Kidney capillary endothelial cell (primary cell): ENCODE measurements around the gene GFY.
"Not testable (repeated sequence)": the region's sequence is repeated elsewhere in the genome, so short reads cannot be mapped to it uniquely, and the experiment has no call there.

Experiments
- DNase-seq: peaks from one replicate; pipeline ENCODE4 v3.0.0-alpha.2; 2018; ENCODE audit warnings: low spot score

Gene GFY

GRCh38 chr19:49444100-49444700 is 19.0 kb downstream of the GFY start:
- DNase-seq: not testable (repeated sequence)

DNA sequence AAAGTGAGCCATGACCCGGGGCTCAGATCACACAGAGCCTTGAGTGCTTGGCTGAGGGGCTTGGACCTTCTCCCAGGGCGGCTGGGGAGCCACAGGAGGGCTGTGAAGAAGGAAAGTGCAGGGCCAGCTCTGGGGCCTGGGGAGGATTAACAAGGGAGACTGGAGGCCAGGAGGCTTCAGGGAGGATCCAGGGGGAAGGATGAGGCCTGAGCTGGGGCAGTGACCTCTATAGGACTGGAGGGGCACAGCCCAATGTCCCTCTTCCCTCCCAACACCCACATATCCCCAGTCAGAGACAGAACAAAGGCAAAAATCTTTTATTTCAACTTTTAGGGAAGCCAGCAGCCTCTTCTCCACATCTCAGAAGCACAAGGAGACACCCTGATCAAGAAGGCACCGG is 20.8 kb downstream of the GFY start:
- no peak for DNase-seq

GRCh38 chr19:49447485-49448431 is 22.6 kb downstream of the GFY start:
- no peak for DNase-seq

DNA sequence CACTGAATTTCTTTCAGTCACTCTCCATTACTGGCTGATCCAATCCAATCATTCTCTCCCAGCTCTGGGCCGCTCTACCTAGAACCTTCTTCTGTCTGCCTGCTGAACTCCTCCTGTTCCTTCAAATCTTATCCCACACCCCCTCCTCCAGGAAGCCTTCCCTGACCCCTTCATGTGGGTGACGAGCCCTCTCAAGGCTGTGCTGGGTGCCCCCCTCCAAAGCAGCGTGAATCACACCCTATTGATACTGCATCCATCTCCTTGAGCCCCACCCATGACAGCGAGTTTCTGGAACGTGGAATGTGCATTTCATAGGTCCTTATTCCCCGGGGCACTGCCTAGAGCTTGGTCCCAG is 23.2 kb downstream of the GFY start:
- no peak for DNase-seq

DNA sequence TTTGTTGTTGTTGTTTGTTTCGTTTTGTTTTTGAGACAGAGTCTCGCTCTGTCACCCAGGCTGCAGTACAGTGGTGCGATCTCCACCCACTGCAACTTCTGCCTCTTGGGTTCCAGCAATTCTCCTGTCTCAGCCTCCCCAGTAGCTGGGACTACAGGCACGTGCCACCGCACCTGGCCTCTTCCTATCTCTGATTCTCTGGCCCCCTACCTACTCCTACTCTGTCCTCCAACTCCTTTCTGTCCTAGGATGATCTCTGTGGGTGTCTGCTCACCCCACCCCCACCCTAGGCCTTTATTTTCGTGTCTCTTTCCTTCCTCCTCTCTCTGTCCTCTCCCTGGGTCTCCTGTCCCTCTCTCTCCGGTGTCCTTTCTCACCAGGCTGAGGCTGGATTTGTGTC is 25.2 kb downstream of the GFY start:
- DNase-seq: no peak

- peak; percentile 97 for DNase-seq
These were observed 26.4 kb downstream of the GFY start, which contains the start of gene PIH1D1 for GRCh38 chr19:49451430-49452181. TSS of gene PIH1D1 (minus strand) at chr19:49451814. CDS start at chr19:49451574, 240 bp downstream.

GRCh38 chr19:49453013-49453756 is 28.0 kb downstream of the GFY start, which contains the start of gene ALDH16A1:
TSS of gene ALDH16A1 (plus strand) at chr19:49453225. CDS start at chr19:49453332, 107 bp downstream.
- DNase-seq: peak; percentile 96

GRCh38 chr19:49453757-49454240 is 28.6 kb downstream of the GFY start:
- no peak for DNase-seq

- DNase-seq: no peak
These were observed 30.6 kb downstream of the GFY start for GRCh38 chr19:49455773-49456172.

GRCh38 chr19:49456326-49456725 is 31.1 kb downstream of the GFY start:
- DNase-seq: no peak

GRCh38 chr19:49458567-49458903 is 33.3 kb downstream of the GFY start:
- no peak for DNase-seq

DNA sequence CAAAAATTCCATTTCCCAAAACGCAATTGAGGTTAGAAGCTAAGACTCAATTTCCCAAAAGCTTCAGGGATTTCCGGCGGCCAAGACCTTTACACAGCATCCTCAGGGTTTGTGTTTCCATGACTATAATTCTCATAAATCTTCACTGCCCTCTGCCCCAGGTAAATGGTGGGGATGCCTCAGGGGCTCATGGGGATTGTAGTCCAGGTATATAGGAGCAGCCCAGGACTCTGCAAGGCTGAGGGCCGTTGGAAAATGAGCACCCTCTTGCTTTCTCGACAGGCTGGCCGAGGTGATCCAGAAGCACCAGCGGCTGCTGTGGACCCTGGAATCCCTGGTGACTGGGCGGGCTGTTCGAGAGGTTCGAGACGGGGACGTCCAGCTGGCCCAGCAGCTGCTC is 34.2 kb downstream of the GFY start:
- no peak for DNase-seq

DNA sequence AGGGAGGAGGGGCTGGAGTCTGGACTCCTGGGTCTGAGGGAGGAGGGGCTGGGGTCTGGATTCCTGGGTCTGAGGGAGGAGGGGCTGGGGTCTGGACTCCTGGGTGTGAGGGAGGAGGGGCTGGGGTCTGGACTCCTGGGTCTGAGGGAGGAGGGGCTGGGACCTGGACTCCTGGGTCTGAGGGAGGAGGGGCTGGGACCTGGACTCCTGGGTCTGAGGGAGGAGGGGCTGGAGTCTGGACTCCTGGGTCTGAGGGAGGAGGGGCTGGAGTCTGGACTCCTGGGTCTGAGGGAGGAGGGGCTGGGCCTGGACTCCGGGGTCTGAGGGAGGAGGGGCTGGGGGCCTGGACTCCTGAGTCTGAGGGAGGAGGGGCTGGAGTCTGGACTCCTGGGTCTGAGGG is 35.9 kb downstream of the GFY start:
- DNase-seq: not testable (repeated sequence)

GRCh38 chr19:49461656-49462055 is 36.5 kb downstream of the GFY start:
- DNase-seq: no peak

DNA sequence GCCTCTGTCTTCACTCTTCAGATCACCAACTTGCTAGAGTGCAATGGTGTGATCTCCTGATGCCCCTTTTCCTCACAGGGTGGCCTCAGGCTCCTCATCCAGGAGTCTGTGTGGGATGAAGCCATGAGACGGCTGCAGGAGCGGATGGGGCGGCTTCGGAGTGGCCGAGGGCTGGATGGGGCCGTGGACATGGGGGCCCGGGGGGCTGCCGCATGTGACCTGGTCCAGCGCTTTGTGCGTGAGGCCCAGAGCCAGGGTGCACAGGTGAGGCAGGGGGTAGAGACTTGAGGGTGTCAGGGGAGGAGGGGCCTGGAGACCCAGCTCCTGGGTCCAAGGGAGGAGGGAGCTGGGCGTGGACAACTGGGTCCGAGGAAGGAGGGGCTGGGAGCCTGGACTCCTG is 37.3 kb downstream of the GFY start:
- DNase-seq: no peak

DNA sequence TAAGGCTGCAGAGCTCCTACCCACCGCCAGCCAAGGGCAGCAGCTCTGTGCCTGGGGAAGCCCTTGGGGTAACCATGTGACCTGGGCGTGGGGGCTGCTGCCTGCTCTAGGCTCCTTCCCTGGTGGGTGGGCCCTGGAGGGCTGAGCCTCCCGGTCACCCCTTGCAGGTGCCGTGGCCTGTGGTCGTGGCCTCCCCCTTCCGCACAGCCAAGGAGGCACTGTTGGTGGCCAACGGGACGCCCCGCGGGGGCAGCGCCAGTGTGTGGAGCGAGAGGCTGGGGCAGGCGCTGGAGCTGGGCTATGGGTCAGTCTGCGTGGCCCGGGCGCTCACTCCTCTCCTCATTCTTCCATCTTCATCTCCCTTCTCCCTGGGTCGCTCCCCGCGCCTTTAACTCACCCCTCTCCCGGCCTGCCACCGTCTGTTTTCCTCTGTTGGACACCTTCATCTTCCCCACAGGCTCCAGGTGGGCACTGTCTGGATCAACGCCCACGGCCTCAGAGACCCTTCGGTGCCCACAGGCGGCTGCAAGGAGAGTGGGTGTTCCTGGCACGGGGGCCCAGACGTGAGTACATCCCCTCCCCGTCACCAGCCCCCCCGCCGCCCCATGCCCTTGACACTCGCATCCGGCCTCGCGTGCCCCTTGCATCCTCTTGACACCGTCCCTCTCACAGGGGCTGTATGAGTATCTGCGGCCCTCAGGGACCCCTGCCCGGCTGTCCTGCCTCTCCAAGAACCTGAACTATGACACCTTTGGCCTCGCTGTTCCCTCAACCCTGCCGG is 39.0 kb downstream of the GFY start:
- DNase-seq: no peak

GRCh38 chr19:49465371-49465770 is 40.2 kb downstream of the GFY start:
- DNase-seq: no peak

DNA sequence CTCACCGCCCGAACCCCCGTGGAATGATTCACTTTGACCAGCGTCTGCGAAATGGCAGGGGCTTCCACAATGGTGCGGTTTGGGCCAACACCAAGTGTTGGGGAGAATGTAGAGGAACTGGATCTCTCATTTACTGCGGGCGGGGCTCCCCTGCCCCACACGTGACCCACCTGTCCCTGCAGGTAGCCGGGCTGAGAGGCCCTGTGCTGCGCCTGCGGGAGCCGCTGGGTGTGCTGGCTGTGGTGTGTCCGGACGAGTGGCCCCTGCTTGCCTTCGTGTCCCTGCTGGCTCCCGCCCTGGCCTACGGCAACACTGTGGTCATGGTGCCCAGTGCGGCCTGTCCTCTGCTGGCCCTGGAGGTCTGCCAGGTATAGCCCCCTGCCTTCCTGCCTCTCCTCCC is 43.0 kb downstream of the GFY start:
- no peak for DNase-seq

DNA sequence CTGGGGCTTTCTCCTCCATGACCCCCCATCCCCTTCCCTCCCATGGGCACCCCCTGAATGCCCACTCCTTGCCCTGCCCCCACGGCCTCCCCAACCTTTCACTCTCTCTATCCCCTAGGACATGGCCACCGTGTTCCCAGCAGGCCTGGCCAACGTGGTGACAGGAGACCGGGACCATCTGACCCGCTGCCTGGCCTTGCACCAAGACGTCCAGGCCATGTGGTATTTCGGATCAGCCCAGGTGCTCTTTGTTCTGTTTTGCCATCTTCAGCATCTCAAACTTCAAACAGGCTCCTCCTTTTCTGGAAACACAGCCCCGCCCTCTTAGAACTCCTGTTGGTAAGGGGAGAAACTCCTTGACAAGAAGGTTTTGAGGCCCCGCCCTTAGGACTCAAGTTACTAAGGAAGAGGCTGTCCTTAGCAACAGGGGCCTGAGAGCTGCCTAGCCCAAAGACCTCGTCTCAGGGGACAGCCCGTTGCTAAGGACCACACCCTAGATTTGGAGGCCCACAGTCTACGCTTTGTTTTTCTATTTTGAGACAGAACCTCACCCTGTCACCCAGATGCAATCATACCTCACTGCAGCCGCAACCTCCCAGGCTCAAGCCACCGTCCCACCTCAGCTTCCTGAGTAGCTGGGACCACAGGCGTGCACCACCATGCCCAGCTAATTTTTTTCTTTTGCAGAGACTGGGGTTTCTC is 43.7 kb downstream of the GFY start:
- no peak for DNase-seq

DNA sequence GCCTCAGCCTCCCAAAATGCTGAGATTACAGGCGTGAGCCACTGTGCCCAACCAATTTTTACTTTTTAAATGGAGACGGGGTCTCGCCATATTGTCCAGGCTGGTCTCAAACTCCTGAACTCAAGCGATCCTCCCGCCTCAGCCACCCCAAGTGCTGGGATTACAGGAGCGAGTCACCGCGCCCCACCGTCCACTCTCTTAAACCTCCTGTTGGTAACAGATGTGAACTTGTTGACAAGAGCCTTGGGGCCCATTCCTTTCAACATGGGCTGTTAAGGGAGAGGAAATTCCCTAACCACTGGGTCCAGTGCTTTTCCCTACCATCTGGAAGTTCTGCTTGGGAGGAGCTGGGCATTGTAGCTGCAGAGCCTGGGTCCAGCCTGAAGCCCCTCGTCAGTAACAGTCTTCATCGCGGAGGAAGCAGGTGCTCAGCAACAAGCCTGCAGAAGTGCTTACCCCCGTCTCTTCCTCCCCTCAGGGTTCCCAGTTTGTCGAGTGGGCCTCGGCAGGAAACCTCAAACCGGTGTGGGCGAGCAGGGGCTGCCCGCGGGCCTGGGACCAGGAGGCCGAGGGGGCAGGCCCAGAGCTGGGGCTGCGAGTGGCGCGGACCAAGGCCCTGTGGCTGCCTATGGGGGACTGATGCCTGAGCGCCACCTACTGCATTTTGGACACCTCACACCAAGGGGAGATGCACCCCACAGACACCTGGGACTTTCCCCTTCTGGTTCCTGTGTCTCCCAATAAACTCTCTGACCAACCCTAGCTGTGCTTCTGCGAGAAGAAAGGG is 44.8 kb downstream of the GFY start:
- no peak for DNase-seq
